PFSK-1 (cell line): ENCODE data around the gene RO60.

ENCODE experiments used
- FOXP2 ChIP-seq: optimal IDR thresholded peaks from 2 replicates; pipeline ENCODE3; 2011; ENCODE audit warnings: borderline replicate concordance, control low read depth, inconsistent platforms; ENCODE audit not compliant: insufficient read depth; ENCODE audit errors: extremely low read length, extremely low read depth
- POLR2AphosphoS5 ChIP-seq: IDR thresholded peaks from 2 replicates; pipeline ENCODE4 v1.6.1; 2012; ENCODE audit warnings: low read depth, mild to moderate bottlenecking, control low read depth, low read length, moderate library complexity
- REST ChIP-seq, 2 experiments: IDR thresholded peaks; 2 replicates each; pipeline versions ENCODE4 v1.6.1 to v1.8.0; 2011 to 2012; ENCODE audit warnings: low read depth in 2 of 2, low read length in 2 of 2, control low read depth in 1 of 2, inconsistent platforms in 1 of 2, mild to moderate bottlenecking in 1 of 2, moderate library complexity in 1 of 2; ENCODE audit not compliant: insufficient read depth in 1 of 2
- SIN3A ChIP-seq: IDR thresholded peaks from 2 replicates; pipeline ENCODE4 v1.6.1; 2012; ENCODE audit warnings: mild to moderate bottlenecking, low read length, moderate library complexity, borderline replicate concordance; ENCODE audit not compliant: insufficient read depth
- TAF1 ChIP-seq: IDR thresholded peaks from 2 replicates; pipeline ENCODE4 v1.6.1; 2012; ENCODE audit warnings: low read length, control low read depth, borderline replicate concordance; ENCODE audit not compliant: insufficient read depth

Gene RO60

GRCh38 chr1:193069748-193070385 lies 10.5 kb downstream of the RO60 start:
- TF ChIP-seq TAF1 (no peak), POLR2AphosphoS5 (no peak), REST (IDR thresholded peaks at IDR 0.05; ENCODE audit: insufficient read depth in 1 of 2, low read depth in 2 of 2, low read length in 2 of 2) (no peak), SIN3A (no peak), FOXP2 (no peak)

GRCh38 chr1:193070386-193070753 lies 11.0 kb downstream of the RO60 start:
- TF ChIP-seq FOXP2: no peak
- TF ChIP-seq TAF1: no peak
- TF ChIP-seq SIN3A: no peak
- no peak for TF ChIP-seq REST (IDR thresholded peaks at IDR 0.05; ENCODE audit: insufficient read depth in 1 of 2, low read depth in 2 of 2, low read length in 2 of 2)
- no peak for TF ChIP-seq POLR2AphosphoS5

GRCh38 chr1:193070942-193071341 lies 11.5 kb downstream of the RO60 start:
- no peak for TF ChIP-seq FOXP2
- no peak for TF ChIP-seq SIN3A
- TF ChIP-seq TAF1: no peak
- TF ChIP-seq POLR2AphosphoS5: no peak

- TF ChIP-seq FOXP2: no peak
Observed at GRCh38 chr1:193077991-193078390, 18.6 kb downstream of the RO60 start.

GRCh38 chr1:193079187-193079586 lies 19.8 kb downstream of the RO60 start:
- TF ChIP-seq POLR2AphosphoS5: no peak
- TF ChIP-seq TAF1: no peak
- no peak for TF ChIP-seq FOXP2
- TF ChIP-seq SIN3A: no peak

GRCh38 chr1:193083365-193084088 lies 24.1 kb downstream of the RO60 start:
- TF ChIP-seq POLR2AphosphoS5 (no peak), REST (IDR thresholded peaks at IDR 0.05; ENCODE audit: insufficient read depth in 1 of 2, low read depth in 2 of 2, low read length in 2 of 2) (no peak), FOXP2 (no peak), TAF1 (no peak), SIN3A (no peak)

- no peak for TF ChIP-seq TAF1
- no peak for TF ChIP-seq POLR2AphosphoS5
- no peak for TF ChIP-seq SIN3A
- no peak for TF ChIP-seq FOXP2
- no peak for TF ChIP-seq REST (IDR thresholded peaks at IDR 0.05; ENCODE audit: insufficient read depth in 1 of 2, low read depth in 2 of 2, low read length in 2 of 2)
Observed at GRCh38 chr1:193085263-193085662, 25.9 kb downstream of the RO60 start.
